HL-60/S4 treated with retinoic acid at 250 ng/mL for 4 days and 3 days (cell line): ENCODE data around the gene CALY.

Experiments
- in situ Hi-C: fragments of 300-500 bp; cut with MboI; formaldehyde crosslinking; loops from 2 replicates; pipeline ENCODE4 v1.7.0; 2022; ENCODE audit warnings: low sequenced_read_pairs

The CALY gene

DNA sequence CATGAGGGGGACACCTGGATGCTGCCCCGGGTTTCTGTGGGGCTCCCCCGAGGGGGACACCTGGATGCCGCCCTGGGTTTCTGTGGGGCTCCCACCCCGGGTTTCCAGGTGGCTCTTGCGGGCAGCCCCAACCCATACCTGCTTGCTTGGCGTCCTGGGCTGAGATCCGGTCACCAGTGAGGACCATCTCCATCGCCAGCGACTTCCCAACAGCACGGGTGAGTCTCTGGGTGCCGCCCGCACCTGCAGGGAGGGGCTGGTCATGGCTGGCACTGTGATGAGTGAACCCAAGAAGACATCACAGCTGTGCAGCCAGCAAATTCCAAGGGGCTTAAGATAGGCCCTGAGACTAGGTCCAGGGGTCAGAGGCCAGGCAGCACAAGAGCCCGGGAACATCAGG lies 30.1 kb upstream of the CALY start:
- in situ Hi-C loops = no loop called here

DNA sequence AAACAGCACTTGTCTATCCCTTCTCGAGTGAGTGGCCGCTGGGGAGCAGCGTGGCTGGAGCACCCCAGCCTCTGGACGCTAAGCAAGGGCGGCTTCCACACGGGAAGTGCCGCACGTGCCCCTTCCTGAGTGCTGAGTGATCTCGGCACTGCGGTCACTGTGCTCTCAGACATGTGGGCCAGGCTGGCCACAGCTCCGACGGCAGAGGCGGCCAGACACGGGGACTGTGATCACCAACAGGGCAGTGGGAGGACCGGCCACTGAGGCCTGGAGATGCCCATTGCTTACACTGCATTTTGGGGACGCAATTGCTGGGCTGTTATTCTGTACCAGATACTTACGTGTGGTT lies 29.4 kb upstream of the CALY start:
- in situ Hi-C loops = no loop called here

DNA sequence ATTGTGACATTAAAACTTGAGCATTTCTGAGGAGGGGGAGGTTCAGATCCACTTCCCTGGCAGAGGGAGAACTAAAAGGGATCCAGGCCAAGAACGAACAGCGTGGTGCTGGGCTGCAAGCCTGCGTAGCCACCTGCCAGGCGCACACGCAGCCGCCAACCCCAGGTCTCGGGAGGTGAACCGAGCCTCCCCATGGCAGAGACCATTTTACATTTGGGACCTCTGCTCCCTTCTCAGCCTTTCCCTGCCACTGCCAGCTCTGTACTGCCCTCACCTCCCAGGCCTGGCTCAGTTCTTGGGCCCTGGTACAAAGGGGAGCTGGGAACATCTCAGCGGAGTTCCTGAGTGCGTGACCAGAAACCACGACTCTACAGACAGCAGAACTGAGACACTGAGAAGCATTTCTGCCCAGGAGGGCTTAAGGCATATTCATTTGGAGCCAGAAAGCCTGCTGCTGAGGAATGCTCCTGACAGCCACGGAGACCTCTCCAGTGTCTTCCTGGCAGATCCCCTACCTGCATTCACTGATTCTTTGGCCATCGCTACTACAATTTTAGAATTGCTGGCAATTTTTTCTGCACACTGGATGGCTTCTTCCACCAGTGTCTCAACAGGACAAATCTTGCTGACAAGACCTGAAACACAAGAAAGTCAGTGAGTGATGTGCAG lies 28.9 kb upstream of the CALY start:
- in situ Hi-C loops = no loop called here

DNA sequence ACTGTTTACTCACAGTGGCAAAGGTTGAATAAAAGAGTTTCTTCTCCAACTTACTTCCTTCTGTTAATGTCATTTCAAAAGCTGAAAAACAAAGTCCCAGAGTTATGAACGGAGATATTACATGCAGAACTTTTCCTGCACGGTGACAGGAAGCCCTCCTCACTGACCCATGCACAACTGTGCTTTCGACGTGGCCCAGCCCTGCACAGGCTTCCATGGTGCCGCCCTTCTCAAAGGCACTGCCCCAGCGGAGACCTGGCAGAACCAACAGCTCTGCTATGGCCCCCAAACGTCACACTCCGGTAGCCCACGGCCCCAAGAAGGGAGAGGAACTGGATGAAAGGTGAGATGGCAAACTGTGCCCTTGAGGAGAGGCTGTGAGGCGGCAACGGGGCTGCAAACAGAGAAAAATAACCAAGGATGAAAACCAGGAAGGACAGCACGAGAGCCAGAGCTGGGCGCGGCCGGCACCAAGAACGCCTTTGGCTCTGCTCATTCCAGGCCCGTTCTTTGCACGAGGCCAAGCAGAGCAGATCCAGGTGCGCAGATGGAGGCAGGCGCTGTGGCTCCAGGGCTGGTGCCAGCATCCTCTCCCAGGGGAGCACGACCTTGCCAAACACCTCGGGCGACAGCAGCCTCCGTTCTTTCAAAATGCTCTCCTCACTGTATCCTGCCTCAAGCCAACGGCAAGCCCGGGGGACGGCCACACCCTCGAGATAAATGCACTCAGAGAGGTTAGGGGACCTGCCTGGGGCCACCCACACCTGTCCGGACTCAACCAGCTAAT lies 28.1 kb upstream of the CALY start:
- in situ Hi-C loops = no loop called here

DNA sequence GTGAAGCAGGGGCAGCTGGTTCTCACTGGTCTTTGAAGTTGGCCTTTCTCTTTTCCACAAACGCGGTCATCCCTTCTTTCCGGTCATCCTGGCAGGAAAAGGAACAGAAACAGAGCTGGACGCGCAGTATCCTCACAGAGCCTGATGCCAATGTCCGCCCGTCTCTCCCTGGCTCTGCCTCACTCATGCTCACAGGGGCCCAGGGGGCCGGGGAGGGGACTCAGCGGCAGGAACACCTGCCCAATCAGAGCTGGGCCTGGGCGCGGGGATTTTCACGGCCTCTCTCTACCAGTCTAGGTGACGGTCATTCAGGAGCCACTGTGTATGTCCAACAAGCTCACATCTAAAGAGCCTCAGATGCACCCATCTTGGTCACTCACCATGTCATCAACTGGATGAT lies 26.1 kb upstream of the CALY start:
- in situ Hi-C loops = no loop called here

DNA sequence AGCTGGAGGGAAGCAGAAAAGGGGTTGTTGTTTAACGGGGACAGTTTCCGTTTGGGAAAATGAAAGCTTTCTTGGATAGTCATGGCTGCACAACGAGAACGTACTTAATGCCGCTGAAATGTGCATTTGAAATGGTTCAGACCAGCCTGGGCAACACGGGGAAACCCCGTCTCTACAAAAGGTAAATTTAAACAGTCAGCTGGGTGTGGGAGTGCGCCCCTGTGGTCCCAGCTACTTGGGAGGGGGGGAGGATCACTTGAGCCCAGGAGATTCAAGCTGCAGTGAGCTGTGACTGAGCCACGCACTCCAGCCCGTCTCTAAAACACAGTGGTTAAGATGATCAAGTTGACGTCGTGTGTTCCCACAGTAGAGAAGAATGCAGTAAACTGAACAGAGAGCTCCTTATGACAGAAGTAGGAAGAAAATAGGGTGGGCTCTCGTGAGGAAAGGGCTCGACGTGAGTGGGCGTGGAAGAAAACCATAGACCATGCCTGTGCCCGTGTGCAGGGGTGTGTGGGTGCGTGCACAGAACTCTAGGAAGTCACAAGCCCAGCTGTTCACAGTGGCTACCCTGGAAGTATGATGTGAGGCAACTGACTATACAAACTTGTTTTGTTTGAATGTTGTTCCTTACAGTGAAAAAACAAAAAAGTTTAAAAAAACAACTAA lies 25.2 kb upstream of the CALY start:
- in situ Hi-C loops = no loop called here

DNA sequence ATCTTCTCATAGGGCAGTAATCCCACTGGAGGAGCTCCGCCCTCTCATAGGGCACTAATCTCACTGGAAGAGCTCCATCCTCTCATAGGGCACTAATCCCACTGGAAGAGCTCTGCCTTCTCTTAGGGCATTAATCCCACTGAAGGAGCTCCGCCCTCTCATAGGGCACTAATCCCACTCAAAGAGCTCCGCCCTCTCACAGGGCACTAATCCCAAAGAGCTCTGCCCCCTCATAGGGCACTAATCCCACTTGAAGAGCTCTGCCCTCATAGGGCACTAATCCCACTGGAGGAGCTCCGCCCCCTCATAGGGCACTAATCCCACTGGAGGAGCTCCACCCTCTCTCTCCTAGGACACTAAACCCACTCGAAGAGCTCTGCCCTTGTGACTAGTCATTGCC lies 24.5 kb upstream of the CALY start:
- in situ Hi-C loops = no loop called here

DNA sequence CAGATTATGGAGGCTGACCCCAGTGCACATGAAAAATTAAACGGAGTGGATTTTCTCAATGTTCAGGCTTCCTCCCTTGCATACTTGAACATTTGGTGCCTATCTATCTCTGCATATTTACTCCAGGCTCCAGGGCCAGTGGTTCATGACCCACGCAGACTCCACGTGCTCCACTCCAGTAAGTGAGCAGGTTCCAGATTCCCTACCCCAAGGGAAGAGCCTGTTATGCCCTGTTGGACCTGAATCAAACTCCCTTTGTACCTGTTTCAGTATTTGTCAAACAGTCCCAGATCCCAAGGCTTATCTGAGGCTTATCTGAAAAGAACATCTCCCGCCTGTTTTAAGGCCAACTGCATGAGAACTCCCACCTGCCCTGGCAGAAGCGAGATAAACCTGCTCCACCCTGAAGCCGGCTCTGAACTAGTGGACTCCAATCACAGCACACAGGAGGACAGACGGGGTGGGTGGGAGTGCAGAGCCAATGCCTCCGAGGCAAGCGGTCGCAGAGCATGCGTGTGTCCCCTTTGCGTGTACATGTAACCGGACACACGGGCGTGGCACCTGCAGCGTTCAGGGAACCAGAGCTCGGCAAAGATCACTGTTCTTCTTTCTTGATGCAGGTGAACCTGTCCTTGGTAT lies 23.4 kb upstream of the CALY start:
- in situ Hi-C loops = no loop called here

DNA sequence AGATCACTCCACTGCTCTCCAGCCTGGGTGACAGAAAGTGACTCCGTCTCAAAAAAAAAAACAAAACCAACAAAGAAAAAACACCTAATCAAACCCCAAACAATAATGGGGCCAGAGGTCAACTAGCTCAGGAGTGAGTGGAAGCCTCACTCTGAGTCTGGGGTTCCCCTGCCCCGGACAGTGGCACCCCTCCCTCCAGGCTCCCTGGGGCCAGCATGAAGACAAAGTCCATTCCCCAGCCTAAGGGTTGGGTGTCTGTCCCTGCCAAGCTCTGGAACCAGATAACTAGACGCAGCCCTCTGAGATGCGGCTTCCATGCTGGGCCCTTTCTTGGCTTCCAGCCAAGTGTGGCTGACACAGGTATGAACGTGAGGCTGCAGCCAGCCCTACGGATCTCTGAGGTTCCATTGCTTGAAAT lies 22.9 kb upstream of the CALY start:
- in situ Hi-C loops = no loop called here

DNA sequence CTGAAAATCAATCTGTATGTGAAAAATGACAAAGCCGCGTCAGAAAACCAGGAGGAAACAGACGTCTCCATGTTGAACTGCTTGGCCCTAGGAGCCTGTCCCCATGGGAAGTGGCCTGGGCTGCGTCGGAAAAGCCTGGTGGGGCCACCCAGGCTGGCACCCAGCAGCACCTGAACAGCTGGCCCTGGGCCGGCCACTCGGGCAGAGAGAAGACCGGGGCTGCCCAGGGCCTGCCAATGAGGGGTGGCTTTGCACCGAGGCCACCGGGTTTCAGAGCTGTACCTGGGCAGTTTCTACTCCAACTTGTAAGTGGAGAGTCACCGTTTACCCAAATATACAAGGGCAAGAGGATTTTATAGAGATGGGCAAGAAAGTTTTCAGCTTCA lies 22.2 kb upstream of the CALY start:
- in situ Hi-C loops = no loop called here

DNA sequence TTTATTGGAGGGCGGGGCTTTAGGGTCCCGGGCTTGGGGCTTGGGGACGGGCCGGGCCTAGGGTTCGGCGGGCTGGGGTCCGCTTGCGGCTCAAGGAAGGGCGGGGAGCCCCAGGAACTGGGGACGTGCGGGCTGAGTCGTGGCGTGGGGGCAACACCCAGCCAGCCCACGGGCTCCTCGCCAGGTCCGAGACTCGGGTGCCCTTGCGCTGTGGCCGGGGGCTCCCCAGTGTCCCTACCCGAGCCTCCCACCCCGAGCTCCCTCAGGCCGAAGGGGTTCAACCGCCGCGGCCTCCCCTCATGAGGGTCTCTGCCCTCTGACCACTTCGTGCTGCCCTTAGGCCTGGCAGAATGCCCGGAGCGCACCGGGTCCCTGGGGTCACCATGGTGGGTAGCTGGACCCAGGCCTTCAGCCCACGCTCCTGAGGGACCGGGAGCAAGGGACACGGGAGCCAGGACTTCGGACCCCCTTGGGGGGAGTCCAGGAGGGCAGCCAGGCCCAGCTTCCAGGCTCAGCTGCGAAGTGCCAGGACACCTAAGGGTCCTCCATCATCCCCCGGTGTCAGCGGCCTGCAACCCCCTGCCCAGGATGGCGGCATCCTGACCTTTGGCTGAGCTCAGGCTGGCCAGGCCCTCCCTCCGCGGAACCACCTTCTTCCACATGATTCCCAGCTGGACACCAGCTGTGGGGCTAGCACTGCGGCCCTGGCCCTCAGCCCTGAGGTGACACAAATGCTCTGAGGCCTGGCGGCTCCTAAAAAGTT lies 21.6 kb upstream of the CALY start:
- in situ Hi-C loops = no loop called here

DNA sequence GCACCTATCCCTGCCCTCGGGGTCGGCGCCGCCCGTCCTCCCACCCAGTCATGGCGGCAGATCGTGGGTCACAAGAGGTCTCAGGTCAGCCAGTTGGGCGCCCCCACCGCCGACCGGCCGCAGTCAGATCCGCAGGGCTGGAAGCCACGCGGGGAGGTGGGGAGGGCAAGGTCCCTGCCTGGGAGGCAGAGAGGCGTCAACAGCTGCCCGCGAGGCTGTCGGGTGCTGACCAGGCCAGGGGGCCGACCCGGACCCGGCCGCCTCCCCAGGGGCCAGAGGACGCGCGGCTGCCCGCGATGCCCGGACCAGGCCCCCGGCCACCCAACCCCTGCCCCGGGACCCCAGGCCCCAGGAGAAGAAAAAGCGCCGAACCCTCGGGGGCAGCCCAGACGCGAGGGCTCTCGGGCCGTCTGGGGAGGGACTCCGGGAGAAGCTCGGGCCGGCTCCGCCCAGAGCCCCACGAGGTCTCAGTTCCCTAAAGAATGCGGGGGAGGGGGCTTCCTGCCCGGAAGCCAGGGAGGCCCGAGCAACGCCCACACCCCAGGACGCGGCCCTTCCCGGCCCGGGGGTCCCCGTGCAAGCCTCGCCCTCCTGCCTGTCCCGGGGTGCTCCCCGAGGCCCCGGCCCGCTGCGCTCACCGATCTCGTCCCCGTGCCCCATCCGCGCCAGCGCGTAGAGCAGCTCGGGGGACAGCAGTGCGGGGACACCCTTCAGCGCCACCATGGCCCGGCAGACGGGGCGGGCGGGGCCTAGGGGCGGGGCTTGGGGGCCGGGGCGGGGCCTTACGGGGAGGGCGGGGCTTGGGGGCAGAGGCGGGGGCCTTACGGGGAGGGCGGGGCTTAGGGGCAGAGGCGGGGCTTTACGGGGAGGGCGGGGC lies 20.8 kb upstream of the CALY start, which contains the start of gene FUOM:
TSS of gene FUOM (minus strand) at position 735 of the 877 bp plus-strand sequence. CDS start at position 723, 12 bp downstream.
- in situ Hi-C loops = no loop called here

DNA sequence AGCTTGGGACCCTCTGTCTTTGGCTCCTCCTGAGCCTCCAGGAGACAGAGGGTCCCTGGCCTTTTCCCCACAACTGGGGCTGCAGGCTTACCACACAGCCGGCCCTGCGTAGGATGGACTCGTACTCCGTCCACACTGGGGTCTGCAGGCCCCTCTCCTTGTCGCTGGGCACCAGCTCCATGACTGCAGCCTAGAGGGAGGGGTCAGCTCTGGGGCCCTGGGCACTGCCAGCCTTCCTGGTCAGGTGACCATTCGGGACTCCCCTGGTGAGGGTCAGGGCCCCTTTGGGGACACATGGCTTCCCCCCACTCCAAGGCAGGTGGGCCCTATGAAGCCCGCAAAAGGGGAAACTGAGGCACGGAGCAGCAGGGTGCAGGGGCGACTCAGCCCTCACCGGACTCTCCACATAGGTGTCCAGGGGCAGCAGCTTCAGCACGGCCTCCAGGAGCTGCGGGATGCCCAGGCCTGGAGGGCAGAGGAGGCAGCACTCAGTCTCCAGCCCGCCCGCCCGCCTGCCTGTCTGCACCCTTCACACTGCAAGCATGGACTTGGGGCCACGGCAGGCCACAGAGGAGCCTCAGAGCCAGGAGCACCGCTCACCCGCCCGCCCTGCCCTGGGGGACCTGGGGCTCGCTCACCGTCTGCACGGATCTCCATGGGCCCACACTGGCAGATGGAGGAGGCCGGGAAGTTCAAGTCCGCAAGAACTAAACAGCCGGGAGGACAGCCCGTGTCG lies 20.0 kb upstream of the CALY start:
- in situ Hi-C loops = no loop called here

DNA sequence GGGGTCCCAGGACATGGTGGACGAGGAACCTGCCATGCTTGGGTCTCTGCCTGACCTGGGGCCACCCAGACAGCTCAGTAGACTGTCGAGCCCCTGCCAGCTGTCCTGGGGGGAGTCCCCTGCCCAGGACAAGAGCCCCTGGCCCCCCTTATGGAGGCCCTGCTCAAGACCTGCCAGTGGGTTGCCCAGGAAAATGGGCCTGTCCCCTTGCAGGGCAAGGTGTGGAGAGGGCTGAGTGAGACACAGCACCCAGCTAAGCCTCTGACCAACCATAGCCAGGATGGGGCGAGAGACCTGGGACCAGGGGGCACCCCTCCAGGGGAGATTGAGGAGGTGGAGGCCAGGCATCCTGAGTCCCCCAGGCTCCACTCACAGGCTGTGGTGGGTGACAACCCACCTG lies 19.3 kb upstream of the CALY start:
- in situ Hi-C loops = no loop called here

DNA sequence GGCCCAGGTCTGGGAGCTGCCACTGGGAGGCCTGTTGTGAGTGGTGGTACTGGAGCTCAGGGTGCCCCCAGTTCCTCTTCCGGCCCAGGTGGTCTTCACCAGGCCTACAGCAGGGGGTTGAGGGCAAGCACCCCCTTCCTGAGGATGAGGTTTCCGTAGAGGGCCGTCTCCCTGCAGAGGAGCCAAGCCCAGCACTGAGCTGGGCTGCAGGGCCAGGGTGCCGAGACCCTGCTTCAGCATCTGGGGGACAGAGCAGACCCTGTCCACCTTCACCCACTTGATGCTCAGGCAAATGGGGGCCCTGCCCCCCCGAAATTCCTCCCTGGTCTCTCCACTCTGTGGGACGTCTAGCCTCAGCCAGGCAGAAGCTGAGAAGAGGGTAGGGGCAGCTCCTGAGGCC lies 18.6 kb upstream of the CALY start:
- in situ Hi-C loops = no loop called here

DNA sequence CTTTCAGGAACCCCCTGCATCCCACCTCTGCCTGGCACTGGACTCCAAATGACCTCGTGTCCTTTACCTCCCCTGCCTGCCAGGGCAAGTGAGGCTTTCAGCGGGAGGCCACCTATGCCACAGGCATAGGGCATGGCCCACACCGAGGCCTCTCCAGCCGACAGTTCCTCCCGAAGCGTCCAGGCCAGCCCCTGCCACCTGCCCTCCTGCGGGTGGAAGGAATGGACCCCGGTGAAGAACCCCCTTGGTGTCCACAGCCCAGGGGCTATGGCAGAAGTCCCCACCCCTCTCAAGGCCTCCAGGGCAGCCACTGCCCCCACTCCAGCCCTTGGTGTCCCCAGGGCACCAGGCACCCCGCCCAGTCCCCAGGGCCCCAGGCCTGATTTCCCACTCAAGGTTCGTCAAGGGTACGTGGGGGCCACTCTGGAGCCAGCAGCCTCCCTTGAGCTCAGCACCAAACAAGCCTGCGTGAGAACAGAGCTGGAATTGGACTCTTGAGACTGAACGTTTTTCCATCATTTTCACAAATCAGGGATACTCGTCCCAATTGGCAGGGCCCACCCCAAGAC lies 18.1 kb upstream of the CALY start:
- in situ Hi-C loops = no loop called here

DNA sequence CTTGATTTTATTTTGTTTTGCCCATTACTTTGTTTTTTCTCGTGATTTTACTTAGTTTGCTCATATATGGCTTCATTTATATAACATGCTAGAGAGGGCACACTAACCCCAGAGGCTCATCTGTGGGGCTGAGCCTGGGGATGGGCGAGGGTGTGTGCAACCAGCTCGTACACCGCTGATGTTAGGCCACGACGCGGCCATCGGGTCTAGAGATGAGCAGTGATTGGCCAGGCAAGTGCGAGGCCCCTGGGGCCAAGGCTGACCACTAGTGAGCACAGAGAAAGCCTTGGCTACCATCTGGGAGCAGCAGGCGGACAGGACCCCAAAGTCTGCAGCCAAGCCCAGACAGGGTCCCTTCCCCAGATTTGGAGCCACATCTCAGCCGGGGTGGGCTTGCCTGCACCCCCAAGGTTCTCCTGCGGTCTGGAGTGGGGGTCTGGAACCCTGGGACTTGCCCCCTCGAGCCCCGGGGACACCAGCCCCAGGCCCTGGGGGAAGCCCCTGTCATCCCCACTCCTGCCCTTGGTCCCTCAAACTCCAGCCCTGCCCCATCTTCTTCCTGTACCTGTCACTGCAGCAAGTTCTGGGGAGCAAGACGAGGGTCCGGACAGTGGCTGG lies 17.4 kb upstream of the CALY start:
- in situ Hi-C loops = no loop called here

DNA sequence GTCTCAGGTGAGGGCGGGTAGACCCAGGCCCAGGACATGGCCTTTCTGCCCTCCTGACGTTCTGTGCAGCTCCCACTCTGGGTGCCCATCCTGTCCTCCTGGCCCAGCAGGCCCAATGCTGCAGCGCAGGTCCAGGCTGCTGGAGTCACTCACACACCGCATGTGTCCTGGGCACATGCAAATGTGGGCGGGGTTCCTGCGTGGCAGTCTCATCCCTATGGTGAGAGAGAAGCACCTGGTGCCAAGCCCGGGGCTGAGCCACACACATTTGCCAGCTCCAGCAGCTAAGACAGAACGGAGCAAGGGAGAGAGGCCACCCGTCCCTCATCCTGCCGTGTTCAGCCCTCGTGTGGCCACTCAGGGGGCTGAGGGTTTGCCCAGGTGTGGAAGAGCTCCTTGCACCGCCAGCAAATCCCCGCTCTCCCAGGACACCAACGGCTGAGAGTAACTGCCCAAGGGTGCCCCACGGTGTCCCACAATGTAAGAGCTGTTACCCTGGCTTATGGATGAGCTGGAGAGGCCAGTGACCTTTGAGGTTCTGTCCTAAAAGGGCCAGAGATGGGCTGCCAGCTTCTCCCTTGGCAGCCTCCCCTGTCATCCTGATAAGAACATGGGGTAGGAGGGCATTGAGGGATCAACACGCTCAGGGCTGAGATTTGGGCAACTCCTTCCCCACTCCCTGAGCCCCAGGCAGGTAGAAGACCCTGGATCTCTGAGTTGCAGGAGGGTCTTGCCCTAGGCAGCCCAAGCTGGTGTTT lies 16.7 kb upstream of the CALY start:
- in situ Hi-C loops = no loop called here
